Activated CD8-positive, alpha-beta memory T cell treated with anti-CD3 and anti-CD28 coated beads for 1 hour (primary cell): Measurements from ENCODE around the gene REEP6.
"Not testable (repeated sequence)": the region's sequence is repeated elsewhere in the genome, so short reads cannot be mapped to it uniquely, and the experiment has no call there.

Source experiments
- DNase-seq, 2 donors: peaks; one replicate each; pipeline ENCODE4 v3.0.0-alpha.2; 2020; ENCODE audit warnings: low read depth in 1 of 2; ENCODE audit errors: extremely low read depth in 1 of 2

Gene REEP6

GRCh38 chr19:1505991-1506881 is 15.3 kb downstream of the REEP6 start:
- DNase-seq, result no peak

GRCh38 chr19:1507192-1507660 is 16.2 kb downstream of the REEP6 start:
- DNase-seq, result no peak

GRCh38 chr19:1507763-1508506 is 17.0 kb downstream of the REEP6 start:
- peak; percentile 79 to 87 for DNase-seq

- no peak for DNase-seq
Observed at GRCh38 chr19:1508507-1508856, 17.5 kb downstream of the REEP6 start.

- no peak for DNase-seq
Observed at GRCh38 chr19:1509602-1510441, 18.8 kb downstream of the REEP6 start.

GRCh38 chr19:1510442-1510806 is 19.4 kb downstream of the REEP6 start:
- no peak for DNase-seq

- no peak for DNase-seq
Observed at GRCh38 chr19:1510807-1511206, 19.8 kb downstream of the REEP6 start.

GRCh38 chr19:1511318-1512317 is 20.6 kb downstream of the REEP6 start:
- no peak for DNase-seq

GRCh38 chr19:1512671-1513498 is 21.9 kb downstream of the REEP6 start, which contains the start of gene ADAMTSL5:
TSS of gene ADAMTSL5 (minus strand) at chr19:1513019. CDS start at chr19:1510943, 2,076 bp downstream.
- DNase-seq, result peak in 1 of 2 donors; percentile 47

- peak in 1 of 2 donors; percentile 62 for DNase-seq
Observed at GRCh38 chr19:1513499-1514294, 22.7 kb downstream of the REEP6 start.

- no peak for DNase-seq
Observed at GRCh38 chr19:1514295-1514661, 23.3 kb downstream of the REEP6 start.

- no peak for DNase-seq
Observed at GRCh38 chr19:1514986-1515721, 24.2 kb downstream of the REEP6 start.

GRCh38 chr19:1516395-1516753 is 25.4 kb downstream of the REEP6 start:
- no peak for DNase-seq

- DNase-seq, result no peak
Observed at GRCh38 chr19:1518471-1518870, 27.5 kb downstream of the REEP6 start.

GRCh38 chr19:1519802-1520201 is 28.8 kb downstream of the REEP6 start:
- DNase-seq, result not testable (repeated sequence)

GRCh38 chr19:1520203-1520780 is 29.3 kb downstream of the REEP6 start:
- DNase-seq, result no peak

GRCh38 chr19:1521636-1522035 is 30.7 kb downstream of the REEP6 start:
- no peak for DNase-seq
